ENCODE results near the gene SVOPL. TPM values are rescaled to one million over a fixed set of nuclear protein-coding genes. Genes with fewer than 3 reads are reported as not detected.

Gene SVOPL
- total and polyA plus RNA-seq, 2 donors (not counting 3 experiments of a cell fraction or from before 2014, with no cell fraction given), result not detected

DNA sequence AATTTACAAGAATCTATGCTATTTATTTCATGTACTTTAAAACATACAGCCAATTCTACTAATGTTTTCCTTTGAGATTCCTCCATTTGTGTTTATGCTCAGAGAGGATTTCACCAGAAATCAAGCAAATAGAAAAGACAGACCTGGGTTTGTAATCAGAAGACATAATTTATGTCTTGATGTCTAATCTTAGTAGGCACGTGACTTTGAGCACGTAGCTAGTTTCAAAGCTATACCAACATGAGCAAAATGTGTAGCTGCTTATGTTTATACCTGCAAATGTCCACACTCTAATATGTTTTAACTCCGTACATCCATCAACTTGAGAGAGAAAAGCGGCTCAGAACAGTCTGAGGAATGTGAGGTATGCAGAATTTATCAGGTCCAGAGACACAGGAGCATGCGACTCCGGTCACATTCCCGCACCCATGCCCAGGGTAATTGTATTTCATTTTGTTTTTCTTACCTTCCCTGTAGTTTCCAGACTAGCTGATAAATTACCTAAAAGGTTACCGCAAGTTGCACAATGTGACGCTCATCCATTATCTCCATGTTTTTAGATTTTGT, 40.0 kb downstream of the SVOPL start:
- Histone ChIP-seq H3K4me1 (ENCODE audit: control insufficient read depth, extremely low read depth, insufficient read depth, low read length) (no peaks in the 10 kb centered on the region), H3K4me3 (replicated peaks in 1 of 3; ENCODE audit: insufficient read depth in 1 of 3, low read depth in 1 of 3, low read length in 3 of 3) (no peak overlapping the region), H3K9me3 (replicated peaks; ENCODE audit: control insufficient read depth, insufficient read depth, low read length) (no peaks in the 10 kb centered on the region), H3K36me3 (ENCODE audit: control insufficient read depth in 2 of 2, extremely low read depth in 1 of 2, insufficient read depth in 2 of 2, low read length in 2 of 2) (no peaks in the 10 kb centered on the region), H3K27ac (ENCODE audit: insufficient read depth, low read depth, low read length) (no peak overlapping the region), H3K9me1 (replicated peaks; ENCODE audit: control insufficient read depth, extremely low read depth, insufficient read depth, low read length) (no peaks in the 10 kb centered on the region), H3K27me3 (ENCODE audit: control insufficient read depth in 2 of 2, insufficient read depth in 2 of 2, low read length in 2 of 2) (peaks cover 2 to 3% of the 10 kb centered on the region in 2 experiments), H3K79me2 (ENCODE audit: control insufficient read depth, insufficient read depth, low read length) (no peaks in the 10 kb centered on the region), H4K20me1 (replicated peaks; ENCODE audit: control insufficient read depth, extremely low read depth, insufficient read depth, low read length) (no peaks in the 10 kb centered on the region), H2AFZ (ENCODE audit: low read depth, low read length) (no peak overlapping the region), H3K9ac (replicated peaks; ENCODE audit: extremely low read depth, insufficient read depth, low read length) (no peak overlapping the region), H3K4me2 (ENCODE audit: insufficient read depth, low read length) (no peak overlapping the region)
- FAIRE-seq (no peak), DNase-seq (ENCODE audit: low read depth, low spot score) (no peak)
- CTCF ChIA-PET, result interaction anchor here (1.8 kb wide), 1 partner anchor 8 kb away, joined by 4 read pairs; no protein-coding TSS in a partner anchor
- dilution Hi-C loops (cut with MboI; ENCODE audit: extremely low pct_ligation_motif_present, low sequenced_read_pairs) (no loop called here), intact Hi-C loops (cut with micrococcal nuclease) (no loop called here)
- TF ChIP-seq POLR2A (IDR thresholded peaks at IDR 0.05; ENCODE audit: low read depth, low read length) (no peak), FOS (IDR thresholded peaks at IDR 0.05; ENCODE audit: borderline replicate concordance, insufficient read depth, low read length) (no peak), GATA2 (IDR thresholded peaks at IDR 0.05; ENCODE audit: insufficient read depth, insufficient read length, low read depth, low read length) (no peak), POLR2AphosphoS5 (IDR thresholded peaks at IDR 0.05; ENCODE audit: insufficient read depth, low read depth, low read length) (no peak), JUN (IDR thresholded peaks at IDR 0.05; ENCODE audit: borderline replicate concordance, insufficient read depth, insufficient read length, low read depth) (no peak), MYC (IDR thresholded peaks at IDR 0.05; ENCODE audit: low read depth, low read length) (no peak), EZH2 (IDR thresholded peaks at IDR 0.05; ENCODE audit: borderline replicate concordance, low read depth, low read length, severe bottlenecking) (no peak)
- TF ChIP-seq, protein P1, sequence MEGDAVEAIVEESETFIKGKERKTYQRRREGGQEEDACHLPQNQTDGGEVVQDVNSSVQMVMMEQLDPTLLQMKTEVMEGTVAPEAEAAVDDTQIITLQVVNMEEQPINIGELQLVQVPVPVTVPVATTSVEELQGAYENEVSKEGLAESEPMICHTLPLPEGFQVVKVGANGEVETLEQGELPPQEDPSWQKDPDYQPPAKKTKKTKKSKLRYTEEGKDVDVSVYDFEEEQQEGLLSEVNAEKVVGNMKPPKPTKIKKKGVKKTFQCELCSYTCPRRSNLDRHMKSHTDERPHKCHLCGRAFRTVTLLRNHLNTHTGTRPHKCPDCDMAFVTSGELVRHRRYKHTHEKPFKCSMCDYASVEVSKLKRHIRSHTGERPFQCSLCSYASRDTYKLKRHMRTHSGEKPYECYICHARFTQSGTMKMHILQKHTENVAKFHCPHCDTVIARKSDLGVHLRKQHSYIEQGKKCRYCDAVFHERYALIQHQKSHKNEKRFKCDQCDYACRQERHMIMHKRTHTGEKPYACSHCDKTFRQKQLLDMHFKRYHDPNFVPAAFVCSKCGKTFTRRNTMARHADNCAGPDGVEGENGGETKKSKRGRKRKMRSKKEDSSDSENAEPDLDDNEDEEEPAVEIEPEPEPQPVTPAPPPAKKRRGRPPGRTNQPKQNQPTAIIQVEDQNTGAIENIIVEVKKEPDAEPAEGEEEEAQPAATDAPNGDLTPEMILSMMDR (IDR thresholded peaks at IDR 0.05; ENCODE audit: extremely low read depth in 1 of 2, insufficient read depth in 1 of 2, low read depth in 1 of 2, low read length in 2 of 2), result no peak
- TF ChIP-seq, protein P2, sequence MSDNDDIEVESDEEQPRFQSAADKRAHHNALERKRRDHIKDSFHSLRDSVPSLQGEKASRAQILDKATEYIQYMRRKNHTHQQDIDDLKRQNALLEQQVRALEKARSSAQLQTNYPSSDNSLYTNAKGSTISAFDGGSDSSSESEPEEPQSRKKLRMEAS (IDR thresholded peaks at IDR 0.05; ENCODE audit: insufficient read depth, insufficient read length), result no peak
- BruUV-seq (replicated peaks), result no TSS peak
- POLR2A ChIA-PET, result no interaction called here
